GM12878 (cell line): ENCODE data around the gene LIPN. TPM values are rescaled to one million over a fixed set of nuclear protein-coding genes. Genes with fewer than 3 reads are reported as not detected.
A peak's percentile ranks its signal among the peaks of the same experiment; 100 is the strongest.

ENCODE experiments used
- ATAC-seq: fragments of 200-7000 bp; cut with Tn5 transposase; 3 replicates; pipeline ENCODE4 v1.9.1; 2020; ENCODE audit warnings: mild to moderate bottlenecking, moderate library complexity
- BruUV-seq: library from RNA; stranded (reverse); fragments of 400-500 nt; replicated peaks from 2 replicates; lab custom pipeline; 2021; lab: Mats Ljungman, UMichigan
- CTCF ChIA-PET: fragments of 300-600 bp; sonication (Branson Sonifier 250); formaldehyde crosslinking; extraction: SDS; loops from one replicate; lab custom pipeline; 2021; ENCODE audit warnings: inconsistent platforms; lab: Yijun Ruan, JAX
- POLR2A ChIA-PET: fragments of 350-600 bp; formaldehyde crosslinking; extraction: SDS; loops from one replicate; lab custom pipeline; 2021; ENCODE audit warnings: inconsistent platforms; lab: Charles Lee
- RAD21 ChIA-PET: fragments of 300-600 bp; sonication (Branson Sonifier 250); formaldehyde crosslinking; loops from one replicate; lab custom pipeline; 2023; ENCODE audit warnings: antibody characterized with exemption; ENCODE audit not compliant: unreplicated experiment; lab: Charles Lee
- SMC1A ChIA-PET: fragments of 300-600 bp; sonication (Branson Sonifier 250); formaldehyde crosslinking; loops from one replicate; lab custom pipeline; 2023; ENCODE audit not compliant: unreplicated experiment, uncharacterized antibody; lab: Charles Lee
- DNase-seq: peaks from one replicate; pipeline ENCODE4 v3.0.0-alpha.2; 2011; ENCODE audit warnings: low read depth, low spot score
- FAIRE-seq: peaks from 3 replicates; lab custom pipeline; 2011; peaks lifted over from hg19 to GRCh38; lab: Jason Lieb, UNC
- H2AFZ ChIP-seq: 2 replicates; pipeline ENCODE4 v1.6.0; 2011; ENCODE audit warnings: low read depth, low read length, control low read depth; ENCODE audit not compliant: control insufficient read depth
- H3K27ac ChIP-seq: 2 replicates; pipeline ENCODE4 v1.5.1; 2011; ENCODE audit warnings: control low read depth; ENCODE audit not compliant: control insufficient read depth, insufficient read depth
- H3K27me3 ChIP-seq, 2 experiments: replicated peaks in 1 of 2; 2 replicates each; pipeline versions ENCODE4 v1.6.0 to v1.6.1; 2011; ENCODE audit warnings: low read length in 1 of 2; ENCODE audit not compliant: control insufficient read depth in 2 of 2, insufficient read depth in 2 of 2
- H3K36me3 ChIP-seq, 2 experiments: 2 replicates each; pipeline ENCODE4 v1.5.1; 2011; ENCODE audit warnings: low read length in 1 of 2; ENCODE audit not compliant: control insufficient read depth in 2 of 2, insufficient read depth in 2 of 2
- H3K4me1 ChIP-seq: 2 replicates; pipeline ENCODE4 v1.6.1; 2011; ENCODE audit warnings: mild to moderate bottlenecking, low read length, moderate library complexity, mixed read lengths; ENCODE audit not compliant: control insufficient read depth, insufficient read depth
- H3K4me2 ChIP-seq: 2 replicates; pipeline ENCODE4 v1.6.0; 2011; ENCODE audit warnings: control low read depth; ENCODE audit not compliant: control insufficient read depth, insufficient read depth
- H3K4me3 ChIP-seq: fragments of 200-600 bp; sonication (generic); 2 replicates; pipeline ENCODE4 v1.5.1; 2016
- H3K79me2 ChIP-seq: 2 replicates; pipeline ENCODE4 v1.6.0; 2011; ENCODE audit warnings: low read length; ENCODE audit not compliant: control insufficient read depth, insufficient read depth
- H3K9ac ChIP-seq: 2 replicates; pipeline ENCODE4 v1.8.0; 2011; ENCODE audit warnings: low read length, control low read depth, mixed read lengths; ENCODE audit not compliant: control insufficient read depth, insufficient read depth
- H3K9me3 ChIP-seq: replicated peaks from 3 replicates; pipeline ENCODE4 v1.5.1; 2011; ENCODE audit warnings: mild to moderate bottlenecking, low read length; ENCODE audit not compliant: control insufficient read depth, insufficient read depth
- H4K20me1 ChIP-seq: 2 replicates; pipeline ENCODE4 v1.6.0; 2011; ENCODE audit not compliant: control insufficient read depth, insufficient read depth
- BCL3 ChIP-seq: IDR thresholded peaks from 2 replicates; pipeline ENCODE4 v1.6.1; 2011; ENCODE audit warnings: borderline replicate concordance, low read depth, mild to moderate bottlenecking, moderate library complexity, low read length; ENCODE audit not compliant: insufficient read depth, poor library complexity, severe bottlenecking
- BRCA1 ChIP-seq: IDR thresholded peaks from 2 replicates; pipeline ENCODE4 v1.6.1; 2011; ENCODE audit warnings: low read depth, low read length, improper control_type of control experiment
- CBFB ChIP-seq: IDR thresholded peaks from 2 replicates; pipeline ENCODE4 v1.6.1; 2016; ENCODE audit warnings: antibody characterized with exemption, low read depth
- E2F4 ChIP-seq: IDR thresholded peaks from 2 replicates; pipeline ENCODE4 v1.6.1; 2012; ENCODE audit warnings: low read depth, low read length, improper control_type of control experiment
- FOXM1 ChIP-seq: IDR thresholded peaks from 2 replicates; pipeline ENCODE4 v1.6.1; 2012; ENCODE audit warnings: low read depth, mild to moderate bottlenecking, inconsistent platforms, low read length, moderate library complexity
- HCFC1 ChIP-seq: fragments of 150-350 bp; IDR thresholded peaks from 2 replicates; pipeline ENCODE4 v1.6.1; 2014; ENCODE audit warnings: low read length
- SIX5 ChIP-seq: IDR thresholded peaks from 2 replicates; pipeline ENCODE4 v1.6.1; 2011; ENCODE audit warnings: mild to moderate bottlenecking, low read depth, low read length, moderate library complexity; ENCODE audit not compliant: severe bottlenecking
- SKIL ChIP-seq: fragments of 450-650 bp; IDR thresholded peaks from 2 replicates; pipeline ENCODE4 v1.6.1; 2017; ENCODE audit warnings: mild to moderate bottlenecking, low read depth, inconsistent platforms; ENCODE audit not compliant: poor library complexity, severe bottlenecking
- SMC3 ChIP-seq: IDR thresholded peaks from 2 replicates; pipeline ENCODE4 v1.6.1; 2011; ENCODE audit warnings: low read length, improper control_type of control experiment, borderline replicate concordance
- SP1 ChIP-seq: IDR thresholded peaks from one replicate; pipeline ENCODE4 v1.6.1; 2011; ENCODE audit warnings: low read depth, low read length
- ZNF207 ChIP-seq: fragments of 450-650 bp; IDR thresholded peaks from 2 replicates; pipeline ENCODE4 v1.6.1; 2014; ENCODE audit warnings: antibody characterized with exemption, mild to moderate bottlenecking, borderline replicate concordance
- WGBS: methylation state at CpG from one replicate; pipeline ENCODE4 v1.1.6; 2016; ENCODE audit warnings: low lambda C conversion rate; ENCODE audit not compliant: insufficient replicate concordance, insufficient coverage; ENCODE audit errors: missing lambda C conversion rate; 5-methylcytosine and 5-hydroxymethylcytosine counted together
- in situ Hi-C: fragments of 300-500 bp; cut with MboI; formaldehyde crosslinking; loops from 9 replicates; pipeline ENCODE4 v1.14.3; 2018; ENCODE audit warnings: mixed read lengths
- intact Hi-C: fragments of 100-400 bp; cut with micrococcal nuclease; formaldehyde crosslinking; loops from one replicate; pipeline ENCODE4 v1.14.2; 2022; ENCODE audit not compliant: unreplicated experiment
- polyA plus RNA-seq, 11 experiments: library from polyadenylated mRNA; depleted of rRNA in 4 of 11; unstranded in 6 of 11; stranded (reverse) in 5 of 11; fragments of >200 nt; fragmentation: Nextera tagmentation in 4 of 11; fragmentation: Illumina TruSeq in 1 of 11; extraction: Ambion mirVana in 4 of 11; extraction: Trizol in 1 of 11; gene quantifications; 1 replicate in 1 of 11; 2 replicates in 10 of 11; pipeline versions ENCODE4 v1.2.1 to v1.2.3, GENCODE V29; 2011 to 2016; ENCODE audit warnings: inconsistent platforms in 2 of 11, missing spikeins in 2 of 11, low read depth in 1 of 11
- total RNA-seq, 4 experiments: library from RNA; depleted of rRNA in 3 of 4; stranded (reverse); fragments of >200 nt in 3 of 4; fragmentation: Illumina TruSeq in 1 of 4; extraction: Trizol in 1 of 4; gene quantifications; 2 replicates each; pipeline versions ENCODE4 v1.2.1 to v1.2.3, GENCODE V29; 2013 to 2021
- TF ChIP-seq, protein P1 (sequence below): fragments of 450-650 bp; IDR thresholded peaks from 2 replicates; pipeline ENCODE4 v1.6.1; 2017; ENCODE audit warnings: mild to moderate bottlenecking
- TF ChIP-seq, protein P2 (sequence below): fragments of 450-650 bp; IDR thresholded peaks from 2 replicates; pipeline ENCODE4 v1.6.1; 2016; ENCODE audit warnings: mild to moderate bottlenecking

Gene LIPN
- total and polyA plus RNA-seq, 10 of the 15 experiments (the other 5 are each of a cell fraction or from before 2014, with no cell fraction given) = 0.06 to 0.23 TPM; not detected in 8

DNA sequence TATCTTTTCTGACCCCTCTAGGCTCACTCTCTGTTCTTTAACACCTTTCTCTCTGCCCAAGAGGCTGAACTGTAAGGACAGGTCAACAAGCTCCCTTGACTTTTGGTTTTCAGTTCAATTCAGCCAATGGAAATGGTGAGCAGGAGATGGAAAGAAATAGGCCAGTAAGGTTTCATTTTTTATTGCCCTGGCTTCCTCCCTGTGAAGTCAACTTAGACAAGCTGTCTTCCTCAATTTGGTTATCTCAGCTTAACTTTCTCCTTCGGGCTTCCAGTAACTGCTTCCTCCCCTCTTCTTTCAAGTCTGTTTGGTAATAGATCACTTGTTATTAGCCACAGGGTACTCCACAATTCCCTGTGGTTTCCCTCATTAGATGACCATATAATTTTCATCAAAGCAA is 34.0 kb upstream of the LIPN start:
- CTCF ChIA-PET = interaction anchor here (1.1 to 1.4 kb wide), 3 partner anchors 15 to 85 kb away, joined by 3 to 9 read pairs (median 4); no protein-coding TSS in a partner anchor
- Histone ChIP-seq H3K9ac (no peak overlapping the region), H4K20me1 (no peaks in the 10 kb centered on the region), H3K36me3 (no peaks in the 10 kb centered on the region), H3K9me3 (no peaks in the 10 kb centered on the region), H3K27me3 (no peaks in the 10 kb centered on the region), H3K4me1 (no peaks in the 10 kb centered on the region), H3K4me3 (no peak overlapping the region), H2AFZ (peak overlapping the region; percentile 33), H3K4me2 (no peak overlapping the region), H3K27ac (no peak overlapping the region), H3K79me2 (no peaks in the 10 kb centered on the region)
- RAD21 ChIA-PET = interaction anchor here (1.3 kb wide), 1 partner anchor 17 kb away, joined by 3 read pairs; no protein-coding TSS in a partner anchor
- intact Hi-C loops = loop anchor here (5.0 kb wide), 1 partner anchor 87 kb away; no protein-coding TSS in a partner anchor
- SMC1A ChIA-PET = interaction anchor here (0.9 to 1.7 kb wide), 4 partner anchors 34 to 207 kb away, joined by 3 to 4 read pairs (median 4); partner anchors contain the start of gene LIPN
- no TSS peak for BruUV-seq
- WGBS = 0% methylated on average over 1 of the region's 1 CpG
- peak; percentile 50 for ATAC-seq
- FAIRE-seq = no peak
- no peak for DNase-seq
- POLR2A ChIA-PET = no interaction called here
- in situ Hi-C loops = no loop called here
- TF ChIP-seq CBFB (no peak), BCL3 (no peak), SKIL (no peak), FOXM1 (no peak), SMC3 (no peak), HCFC1 (no peak), SIX5 (no peak), SP1 (no peak), BRCA1 (no peak), ZNF207 (no peak), E2F4 (no peak)
- TF ChIP-seq, protein P1, sequence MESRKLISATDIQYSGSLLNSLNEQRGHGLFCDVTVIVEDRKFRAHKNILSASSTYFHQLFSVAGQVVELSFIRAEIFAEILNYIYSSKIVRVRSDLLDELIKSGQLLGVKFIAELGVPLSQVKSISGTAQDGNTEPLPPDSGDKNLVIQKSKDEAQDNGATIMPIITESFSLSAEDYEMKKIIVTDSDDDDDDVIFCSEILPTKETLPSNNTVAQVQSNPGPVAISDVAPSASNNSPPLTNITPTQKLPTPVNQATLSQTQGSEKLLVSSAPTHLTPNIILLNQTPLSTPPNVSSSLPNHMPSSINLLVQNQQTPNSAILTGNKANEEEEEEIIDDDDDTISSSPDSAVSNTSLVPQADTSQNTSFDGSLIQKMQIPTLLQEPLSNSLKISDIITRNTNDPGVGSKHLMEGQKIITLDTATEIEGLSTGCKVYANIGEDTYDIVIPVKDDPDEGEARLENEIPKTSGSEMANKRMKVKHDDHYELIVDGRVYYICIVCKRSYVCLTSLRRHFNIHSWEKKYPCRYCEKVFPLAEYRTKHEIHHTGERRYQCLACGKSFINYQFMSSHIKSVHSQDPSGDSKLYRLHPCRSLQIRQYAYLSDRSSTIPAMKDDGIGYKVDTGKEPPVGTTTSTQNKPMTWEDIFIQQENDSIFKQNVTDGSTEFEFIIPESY = no peak
- TF ChIP-seq, protein P2, sequence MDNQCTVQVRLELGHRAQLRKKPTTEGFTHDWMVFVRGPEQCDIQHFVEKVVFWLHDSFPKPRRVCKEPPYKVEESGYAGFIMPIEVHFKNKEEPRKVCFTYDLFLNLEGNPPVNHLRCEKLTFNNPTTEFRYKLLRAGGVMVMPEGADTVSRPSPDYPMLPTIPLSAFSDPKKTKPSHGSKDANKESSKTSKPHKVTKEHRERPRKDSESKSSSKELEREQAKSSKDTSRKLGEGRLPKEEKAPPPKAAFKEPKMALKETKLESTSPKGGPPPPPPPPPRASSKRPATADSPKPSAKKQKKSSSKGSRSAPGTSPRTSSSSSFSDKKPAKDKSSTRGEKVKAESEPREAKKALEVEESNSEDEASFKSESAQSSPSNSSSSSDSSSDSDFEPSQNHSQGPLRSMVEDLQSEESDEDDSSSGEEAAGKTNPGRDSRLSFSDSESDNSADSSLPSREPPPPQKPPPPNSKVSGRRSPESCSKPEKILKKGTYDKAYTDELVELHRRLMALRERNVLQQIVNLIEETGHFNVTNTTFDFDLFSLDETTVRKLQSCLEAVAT = no peak
